Adrenal gland (tissue), 5 donors: Measurements from ENCODE around the gene GPR176.

Source experiments
- POLR2A ChIP-seq, 2 donors: fragments of 450-650 bp; IDR thresholded peaks; one replicate each; pipeline ENCODE4 v1.6.1; 2017; ENCODE audit warnings: antibody characterized with exemption in 2 of 2, mild to moderate bottlenecking in 2 of 2, moderate library complexity in 1 of 2
- TF ChIP-seq, protein P1 (sequence below), 6 experiments: fragments of 450-650 bp in 4 of 6; fragments of 200-600 bp in 2 of 6; sonication (generic) in 1 of 6; IDR thresholded peaks; 1 replicate in 5 of 6; 2 replicates in 1 of 6; pipeline versions ENCODE4 v1.5.1 to v1.8.0; 2016 to 2021; ENCODE audit warnings: antibody characterized with exemption in 6 of 6, mild to moderate bottlenecking in 2 of 6, moderate library complexity in 1 of 6
- donor health status: DM: no; HTN: no; CAD: no.

DNA sequence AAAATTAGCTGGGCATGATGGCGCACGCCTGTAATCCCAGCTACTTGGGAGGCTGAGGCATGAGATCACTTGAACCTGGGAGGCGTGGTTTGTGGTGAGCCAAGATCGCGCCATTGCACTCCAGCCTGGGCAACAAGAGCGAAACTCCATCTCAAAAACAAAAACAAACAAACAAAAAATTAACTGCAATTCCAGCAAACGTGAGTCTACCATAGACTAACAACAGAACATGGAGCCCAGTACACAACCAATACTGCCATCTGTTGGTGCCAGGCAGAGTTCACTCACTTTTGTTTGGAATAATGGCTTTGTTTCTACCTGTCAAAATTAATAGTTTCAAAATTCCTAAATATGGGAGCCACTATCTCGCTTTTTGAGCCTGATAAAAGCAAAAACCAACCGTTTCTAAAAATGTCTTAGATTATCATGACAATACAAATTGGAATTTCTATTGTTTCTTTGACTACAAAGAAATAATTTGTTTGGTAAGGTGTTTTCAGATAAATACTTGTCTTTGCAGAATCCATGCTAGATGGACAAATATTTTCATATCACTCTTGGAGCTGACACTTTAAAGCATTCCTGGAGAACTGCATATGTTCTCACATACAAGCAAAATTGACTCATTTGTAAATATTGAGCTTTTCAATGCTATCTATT is 45.0 kb downstream of the GPR176 start:
- TF ChIP-seq, protein P1, sequence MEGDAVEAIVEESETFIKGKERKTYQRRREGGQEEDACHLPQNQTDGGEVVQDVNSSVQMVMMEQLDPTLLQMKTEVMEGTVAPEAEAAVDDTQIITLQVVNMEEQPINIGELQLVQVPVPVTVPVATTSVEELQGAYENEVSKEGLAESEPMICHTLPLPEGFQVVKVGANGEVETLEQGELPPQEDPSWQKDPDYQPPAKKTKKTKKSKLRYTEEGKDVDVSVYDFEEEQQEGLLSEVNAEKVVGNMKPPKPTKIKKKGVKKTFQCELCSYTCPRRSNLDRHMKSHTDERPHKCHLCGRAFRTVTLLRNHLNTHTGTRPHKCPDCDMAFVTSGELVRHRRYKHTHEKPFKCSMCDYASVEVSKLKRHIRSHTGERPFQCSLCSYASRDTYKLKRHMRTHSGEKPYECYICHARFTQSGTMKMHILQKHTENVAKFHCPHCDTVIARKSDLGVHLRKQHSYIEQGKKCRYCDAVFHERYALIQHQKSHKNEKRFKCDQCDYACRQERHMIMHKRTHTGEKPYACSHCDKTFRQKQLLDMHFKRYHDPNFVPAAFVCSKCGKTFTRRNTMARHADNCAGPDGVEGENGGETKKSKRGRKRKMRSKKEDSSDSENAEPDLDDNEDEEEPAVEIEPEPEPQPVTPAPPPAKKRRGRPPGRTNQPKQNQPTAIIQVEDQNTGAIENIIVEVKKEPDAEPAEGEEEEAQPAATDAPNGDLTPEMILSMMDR (IDR thresholded peaks at IDR 0.05) = peak; percentile 45 to 62 (median 53)
- TF ChIP-seq POLR2A (IDR thresholded peaks at IDR 0.05) = no peak
